PFSK-1 (cell line): Measurements from ENCODE around the gene ATP4A.

Experiments
- FOXP2 ChIP-seq: optimal IDR thresholded peaks from 2 replicates; pipeline ENCODE3; 2011; ENCODE audit warnings: borderline replicate concordance, control low read depth, inconsistent platforms; ENCODE audit not compliant: insufficient read depth; ENCODE audit errors: extremely low read length, extremely low read depth
- POLR2AphosphoS5 ChIP-seq: IDR thresholded peaks from 2 replicates; pipeline ENCODE4 v1.6.1; 2012; ENCODE audit warnings: low read depth, mild to moderate bottlenecking, control low read depth, low read length, moderate library complexity
- SIN3A ChIP-seq: IDR thresholded peaks from 2 replicates; pipeline ENCODE4 v1.6.1; 2012; ENCODE audit warnings: mild to moderate bottlenecking, low read length, moderate library complexity, borderline replicate concordance; ENCODE audit not compliant: insufficient read depth
- TAF1 ChIP-seq: IDR thresholded peaks from 2 replicates; pipeline ENCODE4 v1.6.1; 2012; ENCODE audit warnings: low read length, control low read depth, borderline replicate concordance; ENCODE audit not compliant: insufficient read depth
- TF ChIP-seq, protein P1 (sequence below), 2 experiments: IDR thresholded peaks; 2 replicates each; pipeline versions ENCODE4 v1.6.1 to v1.8.0; 2011 to 2012; ENCODE audit warnings: low read depth in 2 of 2, low read length in 2 of 2, control low read depth in 1 of 2, inconsistent platforms in 1 of 2, mild to moderate bottlenecking in 1 of 2, moderate library complexity in 1 of 2; ENCODE audit not compliant: insufficient read depth in 1 of 2

Gene ATP4A

DNA sequence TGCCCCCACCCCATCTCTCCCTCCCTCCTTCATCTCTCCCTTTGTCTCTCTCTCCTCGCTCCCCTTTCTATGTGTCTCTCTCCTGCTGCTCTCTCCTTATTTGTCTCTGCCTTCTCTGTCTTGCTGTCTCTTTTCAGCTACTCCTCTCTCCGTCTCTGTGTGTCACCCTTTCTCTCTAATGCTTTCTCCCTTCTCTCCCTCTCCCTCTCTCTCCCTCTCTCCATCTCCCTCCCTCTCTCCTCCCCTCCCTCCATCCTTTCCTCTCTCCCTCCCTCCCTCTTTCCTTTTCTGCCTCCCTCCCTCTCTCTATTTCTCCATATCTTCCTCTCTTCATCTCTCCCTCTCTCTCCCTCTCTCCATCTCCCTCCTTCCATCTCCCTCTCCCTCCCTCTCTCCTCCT lies 682 bp downstream of the ATP4A start:
- TF ChIP-seq POLR2AphosphoS5, result no peak

DNA sequence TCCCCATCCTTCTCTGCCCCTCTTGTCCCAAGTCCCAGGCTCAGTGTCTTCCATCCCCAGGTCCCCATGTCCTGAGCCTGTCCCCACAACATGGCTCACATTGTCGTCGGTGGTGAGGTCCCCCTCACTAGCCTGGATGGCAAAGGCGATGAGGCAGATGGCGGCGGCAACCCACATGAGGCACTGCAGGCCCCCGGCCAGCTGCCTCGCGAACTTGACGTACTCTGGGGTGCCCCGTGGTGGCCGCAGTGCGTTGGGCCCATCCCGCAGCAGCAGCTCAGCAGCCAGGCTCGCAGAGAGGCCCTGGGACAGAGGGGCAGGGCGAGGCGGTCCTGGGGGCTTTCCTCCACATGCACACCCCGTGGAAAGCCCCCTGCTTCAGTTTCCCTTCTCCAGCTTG lies 1.1 kb downstream of the ATP4A start:
- TF ChIP-seq, protein P1, sequence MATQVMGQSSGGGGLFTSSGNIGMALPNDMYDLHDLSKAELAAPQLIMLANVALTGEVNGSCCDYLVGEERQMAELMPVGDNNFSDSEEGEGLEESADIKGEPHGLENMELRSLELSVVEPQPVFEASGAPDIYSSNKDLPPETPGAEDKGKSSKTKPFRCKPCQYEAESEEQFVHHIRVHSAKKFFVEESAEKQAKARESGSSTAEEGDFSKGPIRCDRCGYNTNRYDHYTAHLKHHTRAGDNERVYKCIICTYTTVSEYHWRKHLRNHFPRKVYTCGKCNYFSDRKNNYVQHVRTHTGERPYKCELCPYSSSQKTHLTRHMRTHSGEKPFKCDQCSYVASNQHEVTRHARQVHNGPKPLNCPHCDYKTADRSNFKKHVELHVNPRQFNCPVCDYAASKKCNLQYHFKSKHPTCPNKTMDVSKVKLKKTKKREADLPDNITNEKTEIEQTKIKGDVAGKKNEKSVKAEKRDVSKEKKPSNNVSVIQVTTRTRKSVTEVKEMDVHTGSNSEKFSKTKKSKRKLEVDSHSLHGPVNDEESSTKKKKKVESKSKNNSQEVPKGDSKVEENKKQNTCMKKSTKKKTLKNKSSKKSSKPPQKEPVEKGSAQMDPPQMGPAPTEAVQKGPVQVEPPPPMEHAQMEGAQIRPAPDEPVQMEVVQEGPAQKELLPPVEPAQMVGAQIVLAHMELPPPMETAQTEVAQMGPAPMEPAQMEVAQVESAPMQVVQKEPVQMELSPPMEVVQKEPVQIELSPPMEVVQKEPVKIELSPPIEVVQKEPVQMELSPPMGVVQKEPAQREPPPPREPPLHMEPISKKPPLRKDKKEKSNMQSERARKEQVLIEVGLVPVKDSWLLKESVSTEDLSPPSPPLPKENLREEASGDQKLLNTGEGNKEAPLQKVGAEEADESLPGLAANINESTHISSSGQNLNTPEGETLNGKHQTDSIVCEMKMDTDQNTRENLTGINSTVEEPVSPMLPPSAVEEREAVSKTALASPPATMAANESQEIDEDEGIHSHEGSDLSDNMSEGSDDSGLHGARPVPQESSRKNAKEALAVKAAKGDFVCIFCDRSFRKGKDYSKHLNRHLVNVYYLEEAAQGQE (IDR thresholded peaks at IDR 0.05; ENCODE audit: insufficient read depth in 1 of 2, low read depth in 2 of 2, low read length in 2 of 2), result no peak
- no peak for TF ChIP-seq POLR2AphosphoS5
- TF ChIP-seq FOXP2, result no peak
- TF ChIP-seq TAF1, result no peak
- no peak for TF ChIP-seq SIN3A

DNA sequence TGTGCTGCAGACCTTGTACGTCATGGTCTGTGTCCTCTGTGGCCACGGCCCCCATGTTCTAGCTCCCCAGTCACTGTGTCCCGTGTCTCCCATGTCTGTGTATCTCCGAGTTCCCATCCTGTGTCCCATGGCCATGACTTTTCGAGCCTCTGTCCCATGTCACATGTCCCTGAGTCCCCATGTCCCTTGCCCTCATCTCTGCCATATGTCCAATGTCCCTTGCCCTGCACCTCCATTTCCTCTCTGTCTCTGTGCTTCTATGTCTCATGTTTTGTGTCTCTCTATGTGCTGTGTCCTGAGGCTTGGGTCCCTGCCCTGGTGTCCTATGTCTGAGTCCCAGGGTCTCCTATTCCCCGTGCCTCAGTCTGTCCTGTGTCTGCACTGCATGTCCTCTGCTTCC lies 2.0 kb downstream of the ATP4A start:
- TF ChIP-seq SIN3A, result no peak
- no peak for TF ChIP-seq TAF1
- TF ChIP-seq POLR2AphosphoS5, result no peak
- TF ChIP-seq, protein P1 (IDR thresholded peaks at IDR 0.05; ENCODE audit: insufficient read depth in 1 of 2, low read depth in 2 of 2, low read length in 2 of 2), result no peak
- no peak for TF ChIP-seq FOXP2

DNA sequence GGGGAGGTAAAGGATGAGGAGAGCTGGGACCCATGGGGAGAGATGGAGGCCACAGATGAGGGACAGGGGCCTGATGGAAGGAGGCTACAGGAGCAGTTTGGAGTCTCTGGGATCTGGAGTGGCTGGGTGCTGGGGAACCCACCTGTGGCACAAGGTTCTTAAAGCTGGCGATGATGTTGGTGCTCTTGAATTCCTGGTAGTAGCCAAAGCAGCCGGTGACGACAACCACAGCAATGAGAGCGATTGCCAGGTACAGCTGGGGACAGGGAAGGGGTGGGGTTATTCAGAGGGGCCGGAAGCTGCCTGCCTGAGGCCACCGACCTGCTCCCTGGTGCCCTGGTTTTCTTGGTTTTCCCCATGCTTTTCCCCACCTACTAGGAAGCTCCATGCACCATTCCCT lies 2.8 kb downstream of the ATP4A start:
- TF ChIP-seq TAF1 (no peak), SIN3A (no peak), POLR2AphosphoS5 (no peak), FOXP2 (no peak)
- TF ChIP-seq, protein P1 (IDR thresholded peaks at IDR 0.05; ENCODE audit: insufficient read depth in 1 of 2, low read depth in 2 of 2, low read length in 2 of 2), result no peak

DNA sequence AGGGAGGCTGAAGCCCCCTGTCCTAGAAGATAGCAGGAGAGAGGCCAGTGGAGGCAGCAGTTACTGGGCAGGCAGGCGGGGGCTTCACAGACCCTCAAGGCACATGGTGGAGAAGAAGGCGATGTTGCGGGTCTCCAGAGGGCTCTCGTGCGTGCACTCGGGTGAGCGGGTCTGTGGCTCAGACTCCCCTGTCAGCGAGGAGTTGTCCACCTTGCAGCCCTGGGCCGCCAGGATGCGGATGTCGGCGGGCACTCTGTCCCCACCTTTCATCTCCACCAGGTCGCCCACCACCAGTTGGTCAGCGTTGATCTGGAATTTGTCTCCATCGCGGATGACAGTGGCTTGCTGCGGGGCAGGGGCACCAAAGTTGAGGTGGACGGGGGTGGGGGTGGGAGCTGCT lies 3.2 kb downstream of the ATP4A start:
- TF ChIP-seq TAF1, result no peak
- TF ChIP-seq, protein P1 (IDR thresholded peaks at IDR 0.05; ENCODE audit: insufficient read depth in 1 of 2, low read depth in 2 of 2, low read length in 2 of 2), result no peak
- no peak for TF ChIP-seq SIN3A
- TF ChIP-seq FOXP2, result no peak
- no peak for TF ChIP-seq POLR2AphosphoS5

DNA sequence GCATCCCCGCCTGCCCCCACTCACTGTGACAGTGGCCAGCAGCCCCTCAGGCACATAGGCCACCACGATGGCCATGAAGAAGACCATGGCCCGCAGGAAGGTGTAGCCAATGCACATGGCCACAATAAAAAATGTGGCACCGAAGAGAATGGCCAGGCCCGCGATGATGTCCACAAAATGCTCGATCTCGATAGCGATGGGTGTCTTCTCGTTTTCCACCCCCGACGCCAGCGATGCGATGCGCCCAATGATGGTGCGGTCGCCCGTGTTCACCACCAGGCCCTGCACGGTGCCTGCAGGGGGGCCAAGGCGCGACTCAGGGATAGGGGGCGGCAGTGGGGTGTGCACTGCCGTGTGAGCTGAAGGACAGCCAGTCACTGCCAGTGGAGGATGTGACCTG lies 3.7 kb downstream of the ATP4A start:
- TF ChIP-seq, protein P1 (IDR thresholded peaks at IDR 0.05; ENCODE audit: insufficient read depth in 1 of 2, low read depth in 2 of 2, low read length in 2 of 2), result no peak
- no peak for TF ChIP-seq FOXP2
- TF ChIP-seq SIN3A, result no peak
- no peak for TF ChIP-seq POLR2AphosphoS5
- TF ChIP-seq TAF1, result no peak
